OCI-LY1 (cell line): ENCODE data around the gene ATP2B2.

ENCODE experiments used
- H2AFZ ChIP-seq: fragments of 200-600 bp; sonication (generic), shearing (Covaris generic); 2 replicates; pipeline ENCODE4 v1.6.0; 2014; ENCODE audit warnings: antibody characterized with exemption, mild to moderate bottlenecking, low read length
- H3F3A ChIP-seq: fragments of 200-600 bp; sonication (generic), shearing (Covaris generic); 2 replicates; pipeline ENCODE4 v1.6.0; 2014; ENCODE audit warnings: mild to moderate bottlenecking, antibody characterized with exemption, low read length, moderate library complexity; ENCODE audit not compliant: insufficient read depth
- H3K27ac ChIP-seq: fragments of 200-600 bp; sonication (generic); 2 replicates; pipeline ENCODE4 v1.5.1; 2014; ENCODE audit warnings: low read length, mixed run types, mild to moderate bottlenecking, low read depth; ENCODE audit not compliant: poor library complexity, severe bottlenecking
- H3K27me3 ChIP-seq: fragments of 200-600 bp; sonication (generic); 2 replicates; pipeline ENCODE4 v1.6.0; 2014; ENCODE audit warnings: antibody characterized with exemption, mild to moderate bottlenecking, low read length, moderate library complexity; ENCODE audit not compliant: insufficient read depth
- H3K36me3 ChIP-seq: fragments of 200-600 bp; sonication (generic); 2 replicates; pipeline ENCODE4 v1.6.1; 2014; ENCODE audit warnings: mild to moderate bottlenecking, antibody characterized with exemption, low read length, moderate library complexity, mixed read lengths; ENCODE audit not compliant: insufficient read depth
- H3K4me1 ChIP-seq: fragments of 200-600 bp; sonication (generic); 2 replicates; pipeline ENCODE4 v1.5.1; 2014; ENCODE audit warnings: mild to moderate bottlenecking, low read length, moderate library complexity; ENCODE audit not compliant: insufficient read depth, severe bottlenecking
- H3K4me2 ChIP-seq: fragments of 200-600 bp; sonication (generic), shearing (Covaris generic); 2 replicates; pipeline ENCODE4 v1.6.1; 2014; ENCODE audit warnings: low read length
- H3K4me3 ChIP-seq: fragments of 200-600 bp; sonication (generic); 2 replicates; pipeline ENCODE4 v1.5.1; 2014; ENCODE audit warnings: low read length, low read depth, mild to moderate bottlenecking, mixed read lengths; ENCODE audit not compliant: poor library complexity, severe bottlenecking
- H3K79me2 ChIP-seq: fragments of 200-600 bp; shearing (Covaris generic); 2 replicates; pipeline ENCODE4 v1.6.1; 2016; ENCODE audit warnings: mixed run types, low read length, mixed read lengths; ENCODE audit not compliant: insufficient read depth
- H3K9ac ChIP-seq: fragments of 200-600 bp; sonication (generic), shearing (Covaris generic); 2 replicates; pipeline ENCODE4 v1.6.1; 2014; ENCODE audit warnings: mild to moderate bottlenecking, low read length, mixed read lengths
- H3K9me2 ChIP-seq: fragments of 200-600 bp; sonication (generic), shearing (Covaris generic); 2 replicates; pipeline ENCODE4 v1.6.1; 2014; ENCODE audit warnings: low read depth, mild to moderate bottlenecking, low read length, mixed read lengths
- H3K9me3 ChIP-seq: fragments of 200-600 bp; shearing (Covaris generic); 2 replicates; pipeline ENCODE4 v1.6.1; 2014; ENCODE audit warnings: low read length, mixed read lengths
- H4K20me1 ChIP-seq: fragments of 200-600 bp; sonication (generic), shearing (Covaris generic); 2 replicates; pipeline ENCODE4 v1.6.0; 2016; ENCODE audit warnings: mild to moderate bottlenecking, low read length; ENCODE audit not compliant: insufficient read depth
- CTCF ChIP-seq: fragments of 200-600 bp; sonication (generic), shearing (Covaris generic); IDR thresholded peaks from 2 replicates; pipeline ENCODE4 v1.5.1; 2017; ENCODE audit warnings: mild to moderate bottlenecking, antibody characterized with exemption, low read length, moderate library complexity, mixed read lengths
- EZH2 ChIP-seq: fragments of 200-600 bp; sonication (generic), shearing (Covaris generic); IDR thresholded peaks from 2 replicates; pipeline ENCODE4 v1.8.0; 2017; ENCODE audit warnings: borderline replicate concordance, mixed run types, mild to moderate bottlenecking, antibody characterized with exemption, low read length, moderate library complexity, mixed read lengths

The ATP2B2 gene

GRCh38 chr3:10378246-10378645 lies 127.1 kb downstream of the ATP2B2 start:
- Histone ChIP-seq H3F3A (no peaks in the 10 kb centered on the region), H3K9ac (no peak overlapping the region), H3K79me2 (no peaks in the 10 kb centered on the region), H3K9me2 (no peaks in the 10 kb centered on the region), H3K27ac (no peak overlapping the region), H4K20me1 (no peaks in the 10 kb centered on the region), H3K27me3 (no peaks in the 10 kb centered on the region; the same call in 1 of the 2 replicates), H3K4me3 (no peak overlapping the region), H3K9me3 (no peaks in the 10 kb centered on the region), H2AFZ (no peak overlapping the region), H3K4me1 (no peaks in the 10 kb centered on the region), H3K4me2 (no peak overlapping the region), H3K36me3 (no peaks in the 10 kb centered on the region)
- TF ChIP-seq EZH2 (no peak), CTCF (no peak)

GRCh38 chr3:10377148-10377725 lies 128.1 kb downstream of the ATP2B2 start:
- Histone ChIP-seq H3K9me2 (no peaks in the 10 kb centered on the region), H3K27me3 (no peaks in the 10 kb centered on the region; the same call in 1 of the 2 replicates), H2AFZ (no peak overlapping the region), H3K4me2 (no peak overlapping the region), H3K9ac (no peak overlapping the region), H3K36me3 (no peaks in the 10 kb centered on the region), H4K20me1 (no peaks in the 10 kb centered on the region), H3K9me3 (no peaks in the 10 kb centered on the region), H3K4me3 (no peak overlapping the region), H3K4me1 (no peaks in the 10 kb centered on the region), H3F3A (no peaks in the 10 kb centered on the region), H3K79me2 (no peaks in the 10 kb centered on the region), H3K27ac (no peak overlapping the region)
- TF ChIP-seq CTCF (no peak), EZH2 (no peak)

- Histone ChIP-seq H3K4me3 (no peak overlapping the region), H3K4me2 (no peak overlapping the region), H2AFZ (no peak overlapping the region)
These were observed 129.0 kb downstream of the ATP2B2 start for GRCh38 chr3:10376353-10376752.

More at GRCh38 chr3:10376353-10376752, 129.0 kb downstream of the ATP2B2 start:
- no peaks in the 10 kb centered on the region for H3K4me1 ChIP-seq
- no peaks in the 10 kb centered on the region for H3K9me2 ChIP-seq
- H3K79me2 ChIP-seq = no peaks in the 10 kb centered on the region
- H4K20me1 ChIP-seq = no peaks in the 10 kb centered on the region
- H3K36me3 ChIP-seq = no peaks in the 10 kb centered on the region
- H3K9ac ChIP-seq = no peak overlapping the region
- H3K27ac ChIP-seq = no peak overlapping the region
- no peaks in the 10 kb centered on the region for H3F3A ChIP-seq
- H3K27me3 ChIP-seq = no peaks in the 10 kb centered on the region; the same call in 1 of the 2 replicates
- no peaks in the 10 kb centered on the region for H3K9me3 ChIP-seq
- TF ChIP-seq EZH2 (no peak), CTCF (no peak)
